ENCODE measurements around the gene MYO16.
"Not testable (repeated sequence)": the region's sequence is repeated elsewhere in the genome, so short reads cannot be mapped to it uniquely, and the experiment has no call there.

MYO16 gene

DNA sequence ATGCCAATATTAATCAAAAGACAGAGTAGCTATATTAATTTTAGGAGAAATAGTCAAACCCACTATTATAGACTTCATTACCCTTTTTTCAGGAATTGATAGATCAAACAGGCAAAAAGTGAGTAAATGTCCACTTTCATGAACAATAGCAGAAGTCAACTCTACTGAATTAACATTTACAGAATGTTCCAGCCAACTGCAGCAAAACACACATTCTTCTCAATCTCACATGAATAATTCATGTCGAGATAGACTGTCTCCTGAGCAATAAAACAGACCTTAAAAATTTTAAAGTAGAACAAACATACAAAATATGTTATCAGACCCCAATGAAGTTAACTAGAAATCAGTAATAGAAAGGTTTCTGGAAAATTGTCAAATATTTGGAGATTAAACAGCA, 118.4 kb downstream of the MYO16 start:
- DNase-seq, result no peak

GRCh38 chr13:108752276-108752675, 122.9 kb downstream of the MYO16 start:
- no peak for DNase-seq

- no peak for DNase-seq
These were observed 125.7 kb downstream of the MYO16 start for GRCh38 chr13:108755083-108755482.

DNA sequence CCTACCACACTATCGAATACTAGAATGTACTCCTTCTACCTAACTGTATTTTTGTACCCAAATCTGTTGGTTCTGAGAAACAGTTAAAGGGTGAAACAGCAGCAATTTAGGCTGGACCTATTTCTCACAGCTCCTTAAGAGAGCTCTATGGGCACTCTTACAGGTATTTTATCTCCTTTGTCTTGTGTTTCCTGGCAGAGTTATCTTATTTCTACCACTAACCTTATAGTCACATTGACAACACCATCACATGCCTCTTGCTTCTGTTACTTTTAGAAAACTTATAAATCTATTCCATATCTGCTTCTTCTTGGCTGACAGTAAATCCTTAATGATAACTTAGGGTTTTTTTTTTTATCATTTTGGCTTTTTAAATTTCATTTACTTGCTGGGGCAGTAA, 130.7 kb downstream of the MYO16 start:
- peak; percentile 68 for DNase-seq

- no peak for DNase-seq
These were observed 131.1 kb downstream of the MYO16 start for GRCh38 chr13:108760541-108760940.

GRCh38 chr13:108768035-108768434, 138.6 kb downstream of the MYO16 start:
- no peak for DNase-seq

DNA sequence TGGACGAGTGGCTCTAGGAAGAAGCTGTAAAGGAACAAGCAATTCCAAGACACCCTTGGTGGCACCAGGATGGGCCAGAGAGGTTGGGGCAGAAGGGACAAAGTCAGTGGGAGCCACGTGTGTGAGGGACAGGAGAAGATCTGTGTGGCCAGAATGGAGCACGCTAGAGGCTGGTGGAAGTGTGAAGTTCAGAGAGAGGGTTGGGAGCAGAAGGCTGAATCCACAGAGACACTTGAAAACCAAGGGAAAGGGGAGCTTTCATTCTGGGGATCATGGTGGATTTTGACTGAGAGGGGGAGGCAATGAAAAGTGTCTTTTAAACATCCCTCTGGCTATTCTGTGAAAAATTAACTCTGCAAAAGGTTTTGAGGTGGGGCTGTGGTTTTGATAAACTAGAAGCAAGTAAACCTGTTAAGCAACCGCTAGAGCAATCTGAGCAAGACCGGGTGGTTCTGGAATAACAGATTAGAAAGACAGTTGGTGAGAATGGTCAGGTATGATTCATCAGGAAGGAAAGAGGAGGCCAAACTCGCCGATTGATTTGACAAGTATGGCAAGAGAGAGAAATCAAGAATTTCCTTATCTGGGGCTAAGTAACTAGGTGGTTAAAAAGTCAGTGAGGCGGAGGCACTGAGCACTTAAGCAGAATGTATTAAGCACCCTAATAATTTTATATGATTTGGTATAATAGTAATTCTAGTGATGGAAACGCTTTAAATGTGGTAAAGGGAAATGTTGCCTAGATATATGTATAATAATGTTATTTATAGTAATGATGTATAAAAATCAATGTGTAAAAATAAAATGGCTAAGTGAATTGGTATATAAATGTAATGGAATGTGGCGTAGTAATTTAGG, 140.0 kb downstream of the MYO16 start:
- peak; percentile 91 for DNase-seq

GRCh38 chr13:108775597-108775996, 146.2 kb downstream of the MYO16 start:
- no peak for DNase-seq

- DNase-seq, result no peak
These were observed 147.2 kb downstream of the MYO16 start for GRCh38 chr13:108776650-108777049.

DNA sequence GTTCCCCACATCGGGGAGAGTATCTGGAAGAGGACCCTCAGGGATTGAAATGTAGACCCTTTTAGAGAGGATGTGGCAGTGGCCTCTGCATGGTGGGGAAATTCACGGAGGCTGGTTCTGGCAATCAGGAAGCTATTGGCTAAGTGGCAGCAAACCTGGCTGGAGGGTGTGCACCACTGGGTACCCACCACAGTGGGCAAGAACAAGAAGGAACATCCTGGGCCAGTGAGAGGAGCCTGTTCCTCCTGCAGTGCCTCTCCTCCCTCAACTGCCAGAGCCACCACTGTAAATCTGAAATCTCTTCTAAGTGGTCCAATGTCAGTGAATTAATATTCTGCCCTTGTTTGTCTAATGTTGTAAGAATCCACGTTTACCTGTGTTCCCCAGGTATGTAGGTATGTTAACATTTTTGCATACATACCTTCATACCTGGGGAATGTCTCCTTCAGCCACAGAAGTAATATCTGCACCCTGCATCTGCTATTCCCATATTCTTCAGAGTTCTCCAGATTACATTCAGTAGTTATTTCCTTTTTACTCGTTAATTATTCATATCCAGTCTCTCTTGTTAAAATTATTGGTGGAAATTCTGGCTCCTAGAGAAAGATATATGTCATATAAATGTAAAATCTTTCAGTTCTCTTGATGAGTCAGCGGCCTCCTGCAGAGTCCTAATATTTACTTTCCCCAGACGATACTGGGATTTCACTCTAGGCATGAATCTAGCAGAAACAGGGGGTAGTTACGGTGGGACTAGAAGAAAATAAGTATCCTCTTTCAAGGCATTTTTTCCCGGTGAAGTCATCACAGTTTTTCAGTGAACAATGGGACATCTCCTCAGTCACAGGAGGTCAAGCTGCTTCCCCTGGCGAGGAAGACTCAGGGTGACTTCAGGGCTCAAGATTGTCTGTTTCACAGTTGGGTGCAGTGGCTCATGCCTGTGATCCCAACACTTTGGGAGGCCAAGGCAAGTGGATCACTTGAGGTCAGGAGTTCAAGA, 148.3 kb downstream of the MYO16 start:
- DNase-seq, result no peak

GRCh38 chr13:108779308-108779707, 149.9 kb downstream of the MYO16 start:
- DNase-seq, result no peak

- no peak for DNase-seq
These were observed 151.3 kb downstream of the MYO16 start for GRCh38 chr13:108780706-108781105.

GRCh38 chr13:108781312-108781711, 151.9 kb downstream of the MYO16 start:
- no peak for DNase-seq

DNA sequence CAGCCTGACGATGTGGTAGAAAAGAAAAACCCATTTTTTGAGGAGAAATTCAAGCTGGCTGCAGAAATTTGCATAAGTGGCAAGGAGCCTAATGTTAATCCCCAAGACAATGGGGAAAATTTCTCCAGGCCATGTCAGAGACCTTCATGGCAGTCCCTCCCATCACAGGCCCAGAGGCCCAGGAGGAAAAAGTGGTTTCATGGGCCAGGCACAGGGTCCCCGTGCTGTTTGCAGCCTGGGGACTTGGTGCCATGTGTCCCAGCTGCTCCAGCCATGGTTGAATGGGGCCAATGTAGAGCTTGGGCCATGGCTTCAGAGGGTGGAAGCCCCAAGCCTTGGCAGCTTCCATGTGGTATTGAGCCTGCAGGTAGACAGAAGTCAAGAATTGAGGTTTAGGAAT, 153.1 kb downstream of the MYO16 start:
- DNase-seq, result not testable (repeated sequence)

DNA sequence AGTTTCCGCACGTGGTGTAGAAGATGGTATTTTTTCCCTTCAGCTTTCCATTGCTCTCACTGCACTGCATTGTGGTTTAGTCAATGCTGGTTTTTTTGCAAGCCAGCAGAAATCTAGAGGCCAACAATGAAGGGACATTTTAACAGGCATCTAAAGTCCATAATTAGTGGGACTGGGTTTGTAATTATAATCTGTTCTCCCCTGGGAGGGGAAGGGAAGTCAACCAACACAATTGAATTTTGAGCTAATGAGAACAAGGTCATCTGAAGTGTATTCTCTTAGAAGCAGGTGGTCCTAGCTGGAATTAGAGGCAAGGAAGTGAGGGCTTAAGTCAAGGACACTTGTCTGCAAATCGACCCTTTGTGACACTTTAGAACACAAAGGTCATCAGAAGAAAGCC, 156.4 kb downstream of the MYO16 start:
- DNase-seq, result no peak

GRCh38 chr13:108786456-108787200, 157.2 kb downstream of the MYO16 start:
- DNase-seq, result no peak

GRCh38 chr13:108787700-108788414, 158.4 kb downstream of the MYO16 start:
- DNase-seq, result no peak

- no peak for DNase-seq
These were observed 160.1 kb downstream of the MYO16 start for GRCh38 chr13:108789476-108789875.

DNA sequence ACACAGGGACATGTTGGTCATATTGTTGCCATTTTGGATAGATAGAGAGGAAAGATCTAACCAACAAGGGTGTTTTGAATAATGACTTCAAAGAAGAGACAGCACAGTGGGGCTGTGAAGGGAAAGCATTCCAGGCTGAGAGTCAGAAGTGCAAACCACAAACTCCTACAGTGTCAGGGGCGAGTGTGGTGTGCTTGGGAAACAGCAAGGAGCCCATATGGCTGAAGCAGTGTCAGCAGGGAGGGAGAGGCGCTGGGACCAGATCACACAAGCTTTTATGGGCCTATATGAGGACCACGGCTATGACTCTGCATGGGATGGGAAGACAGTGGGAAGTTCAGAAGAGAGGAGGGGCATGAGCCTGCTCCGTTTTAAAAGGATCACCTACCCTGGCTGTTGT, 166.4 kb downstream of the MYO16 start:
- no peak for DNase-seq

DNA sequence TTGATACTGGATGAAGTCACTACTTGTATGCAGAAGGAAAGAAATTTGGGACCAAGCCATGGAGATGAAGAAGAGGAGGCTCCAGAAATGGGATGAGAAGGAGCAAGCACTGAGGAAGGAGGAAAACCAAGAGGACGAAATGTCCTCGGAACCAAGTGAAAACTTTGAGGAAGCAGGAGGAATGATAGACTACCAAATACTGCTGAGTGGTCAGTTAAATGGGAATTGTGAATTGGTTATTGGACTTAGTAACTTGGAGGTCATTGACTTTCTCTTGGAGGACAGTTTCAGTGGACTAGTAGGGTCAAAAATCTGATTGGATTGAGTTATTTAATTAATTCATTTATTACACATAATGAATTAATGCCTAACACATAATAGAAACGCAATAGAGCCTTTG, 167.9 kb downstream of the MYO16 start:
- DNase-seq, result no peak

GRCh38 chr13:108807841-108808240, 178.4 kb downstream of the MYO16 start:
- DNase-seq, result no peak

DNA sequence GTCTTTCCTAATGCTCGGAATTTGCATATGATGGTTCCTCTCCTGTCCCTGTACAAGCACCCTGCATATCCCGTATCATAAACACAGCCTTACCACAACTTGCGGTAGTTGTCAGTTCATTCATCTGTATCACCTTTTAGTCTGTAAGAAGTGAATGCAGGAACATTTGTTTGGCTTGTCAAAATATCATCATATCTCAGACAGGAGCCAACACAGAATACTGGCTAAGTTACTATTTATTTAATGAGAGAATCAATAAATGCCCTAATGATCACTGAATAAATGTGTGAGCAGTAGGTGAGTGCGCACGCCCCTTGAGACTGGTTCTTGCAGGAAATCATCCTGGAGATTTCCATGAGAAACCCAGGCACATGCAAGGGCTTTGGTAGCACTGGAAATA, 182.8 kb downstream of the MYO16 start:
- DNase-seq, result no peak

All from hematopoietic multipotent progenitor cell treated with erythropoietin and hydrocortisone succinate and interleukin-3 and kit ligand, for 6 days (in vitro differentiated cells).